Parietal lobe (tissue), 2 donors: ENCODE measurements around the gene SLBP. TPM values are rescaled to one million over a fixed set of nuclear protein-coding genes. Genes with fewer than 3 reads are reported as not detected.

Source experiments
- small RNA-seq: library from RNA; depleted of rRNA; stranded (forward); fragments of <200 nt; gene quantifications from one replicate; pipeline ENCODE3, GENCODE V24; 2014; ENCODE audit warnings: low replicate concordance
- total RNA-seq: library from RNA; depleted of rRNA; stranded (reverse); fragments of >200 nt; gene quantifications from one replicate; pipeline ENCODE4 v1.2.3, GENCODE V29; 2014

SLBP gene
- 39.1 TPM for total RNA-seq

GRCh38 chr4:1712216-1713002 is at the start of gene SLBP:
TSS of gene SLBP (minus strand) at chr4:1712319. CDS start at chr4:1712188, 131 bp downstream.

GRCh38 chr4:1721003-1721665 is 9.0 kb upstream of the SLBP start, which contains the start of the genes TACC3 and TMEM129:
TSS of gene TACC3 (plus strand) at chr4:1721521. CDS start at chr4:1723422, 1,901 bp downstream.
TSS of gene TMEM129 (minus strand) at chr4:1721323. CDS start at chr4:1720837, 486 bp downstream.

GRCh38 chr4:1683736-1684505 is 28.2 kb downstream of the SLBP start, which contains the start of gene FAM53A:
TSS of gene FAM53A (minus strand) at chr4:1684313. CDS start at chr4:1668741, 15,572 bp downstream.

Small RNA genes within 50 kb of the gene (small RNA-seq; reads per million reads assigned to genes)
- gene RF00019, result not detected

Other genes starting within 250 kb of the SLBP start
- gene FAM53A, start 28.0 kb downstream of the SLBP start, total RNA-seq, result 0.63 TPM
- 15.0 TPM for gene TMEM129, start 9.0 kb upstream of the SLBP start, total RNA-seq
- gene TACC3, start 9.2 kb upstream of the SLBP start, total RNA-seq, result 4.7 TPM
- gene FGFR3, start 81.0 kb upstream of the SLBP start, total RNA-seq, result 13.8 TPM
- 91.4 TPM for gene LETM1, start 143.8 kb upstream of the SLBP start, total RNA-seq
- 162 TPM for gene NSD2, start 159.1 kb upstream of the SLBP start, total RNA-seq